Stimulated activated CD4-positive, alpha-beta T cell treated with anti-CD3 and anti-CD28 coated beads, Interleukin-4, amount 100 ng/mL, for 24 hours (primary cell): ENCODE data around the gene WDR11.
"Not testable (repeated sequence)": the region's sequence is repeated elsewhere in the genome, so short reads cannot be mapped to it uniquely, and the experiment has no call there.

Experiments used
- DNase-seq: peaks from one replicate; pipeline ENCODE4 v3.0.0-alpha.2; 2020

The WDR11 gene

GRCh38 chr10:120861178-120861855 is 10.2 kb downstream of the WDR11 start:
- no peak for DNase-seq

- DNase-seq, result no peak
Measured at GRCh38 chr10:120873741-120874140, 22.6 kb downstream of the WDR11 start.

DNA sequence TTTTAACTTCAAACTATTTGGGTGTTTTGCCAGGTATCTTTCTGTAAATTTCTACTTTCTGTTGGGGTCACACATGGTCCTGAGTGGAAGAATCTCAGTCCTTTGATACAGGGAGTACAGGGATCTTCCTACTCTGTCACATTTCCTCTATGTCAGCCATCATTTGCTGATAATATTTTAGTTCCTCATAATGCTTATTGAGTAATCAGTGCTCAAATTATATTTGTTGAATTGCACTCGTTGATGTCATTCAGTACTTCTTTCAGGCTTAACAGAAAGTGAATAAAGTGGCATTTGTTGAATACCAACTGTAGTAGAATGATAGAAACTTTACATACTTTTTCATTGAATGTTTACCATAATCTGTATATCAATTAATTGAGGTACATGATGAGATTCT is 31.9 kb downstream of the WDR11 start:
- no peak for DNase-seq

- DNase-seq, result no peak
Measured at GRCh38 chr10:120887482-120887881, 36.3 kb downstream of the WDR11 start.

DNA sequence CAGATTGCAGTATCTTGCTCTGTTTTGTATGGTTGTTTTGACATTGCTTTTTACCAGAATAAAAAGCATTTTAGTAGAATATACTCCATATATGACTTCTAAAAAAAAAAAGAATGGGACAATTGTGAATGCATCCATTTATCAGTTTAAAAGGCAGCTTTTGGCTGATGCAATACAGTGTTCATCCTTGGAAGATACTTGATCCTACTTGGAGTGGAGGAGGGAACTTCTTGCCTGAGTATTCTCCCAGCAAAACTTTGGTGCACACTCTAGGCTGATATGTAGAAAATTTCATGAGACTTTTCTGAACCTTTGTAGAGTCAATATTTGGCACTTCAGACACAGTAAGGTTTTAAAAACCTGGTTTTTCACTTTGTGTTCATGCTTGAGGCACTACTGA is 40.2 kb downstream of the WDR11 start:
- DNase-seq, result no peak

GRCh38 chr10:120894556-120894955 is 43.4 kb downstream of the WDR11 start:
- no peak for DNase-seq

DNA sequence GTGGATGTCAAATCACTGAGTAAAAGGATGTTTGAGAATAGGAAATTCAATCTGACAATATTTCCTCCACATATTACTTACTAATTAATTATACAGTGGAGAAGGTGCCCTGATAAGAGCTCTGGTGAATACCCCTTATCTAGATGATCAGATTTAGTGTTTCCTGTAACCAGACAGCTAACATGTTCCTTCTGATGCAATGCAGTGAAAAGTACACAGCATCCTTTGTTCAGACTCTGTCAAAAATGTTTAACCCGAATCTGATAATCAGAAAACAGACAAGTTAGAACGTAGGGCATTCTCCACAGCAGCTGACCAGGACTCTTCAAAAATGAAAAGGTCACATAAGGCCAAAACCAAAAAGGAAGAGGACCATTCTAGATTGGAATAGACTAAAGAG is 46.2 kb downstream of the WDR11 start:
- DNase-seq, result no peak

DNA sequence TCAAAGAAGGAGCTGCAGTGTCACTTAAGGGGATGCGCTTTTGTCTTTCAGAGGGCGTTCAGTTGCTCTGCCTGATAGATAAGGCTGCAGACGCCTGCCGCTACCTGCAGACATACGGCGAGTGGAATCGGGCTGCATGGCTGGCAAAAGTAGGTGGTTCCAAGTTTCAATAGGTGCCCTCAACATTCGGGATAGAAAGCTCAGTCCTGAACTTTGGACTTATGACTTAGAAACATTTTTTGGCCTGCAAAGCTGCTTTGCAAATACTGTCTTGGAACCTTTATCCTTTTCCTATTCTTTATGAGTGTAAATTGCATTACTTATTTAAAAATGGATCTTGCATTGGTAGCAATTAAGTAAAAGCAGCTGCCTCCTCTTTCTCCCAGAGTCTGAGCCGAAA is 54.1 kb downstream of the WDR11 start:
- DNase-seq, result no peak

DNA sequence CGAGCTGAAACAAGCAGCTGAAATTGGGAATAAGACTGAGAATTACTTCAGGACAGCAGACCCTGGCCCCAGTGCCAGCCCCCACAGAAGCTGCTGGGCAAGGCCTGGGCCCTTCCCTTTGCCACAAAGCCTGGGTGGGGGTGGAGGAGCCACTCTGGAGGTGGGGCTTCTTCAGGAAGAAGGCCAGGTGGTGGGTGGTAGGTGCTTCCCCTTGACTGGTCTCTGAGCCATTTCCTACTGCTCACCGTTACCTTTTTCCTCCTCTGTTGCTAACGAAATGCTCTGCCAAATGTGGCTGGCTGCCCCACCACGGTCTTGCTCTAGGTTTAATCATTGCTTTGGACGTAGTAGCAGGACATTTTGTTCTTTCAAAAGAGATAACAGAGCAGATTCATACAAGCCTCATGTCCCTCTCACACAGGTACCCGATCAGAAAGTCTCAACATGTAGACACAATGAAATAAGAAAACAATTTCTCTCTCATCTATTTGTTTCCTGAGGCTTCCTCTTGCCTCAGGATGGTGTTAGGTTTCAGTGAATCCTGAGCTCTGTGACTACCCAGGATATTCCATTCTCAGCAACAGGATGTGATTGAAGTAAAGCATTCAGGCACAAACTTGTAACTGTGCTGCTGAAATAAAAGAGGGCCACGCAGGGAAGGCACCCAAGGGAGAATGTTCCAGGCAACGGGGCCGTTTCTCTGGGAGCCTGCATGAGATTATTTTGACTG is 66.5 kb downstream of the WDR11 start:
- DNase-seq, result no peak

DNA sequence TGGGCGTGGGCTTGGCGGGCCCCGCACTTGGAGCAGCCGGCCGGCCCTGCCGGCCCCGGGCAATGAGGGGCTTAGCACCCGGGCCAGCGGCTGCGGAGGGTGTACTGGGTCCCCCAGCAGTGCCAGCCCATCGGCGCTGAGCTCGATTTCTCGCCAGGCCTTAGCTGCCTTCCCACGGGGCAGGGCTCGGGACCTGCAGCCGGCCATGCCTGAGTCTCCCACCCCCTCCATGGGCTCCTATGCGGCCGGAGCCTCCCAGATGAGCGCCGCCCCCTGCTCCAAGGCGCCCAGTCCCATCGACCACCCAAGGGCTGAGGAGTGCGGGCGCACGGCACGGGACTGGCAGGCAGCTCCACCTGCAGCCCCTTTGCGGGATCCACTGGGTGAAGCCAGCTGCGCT is 72.7 kb downstream of the WDR11 start:
- not testable (repeated sequence) for DNase-seq

DNA sequence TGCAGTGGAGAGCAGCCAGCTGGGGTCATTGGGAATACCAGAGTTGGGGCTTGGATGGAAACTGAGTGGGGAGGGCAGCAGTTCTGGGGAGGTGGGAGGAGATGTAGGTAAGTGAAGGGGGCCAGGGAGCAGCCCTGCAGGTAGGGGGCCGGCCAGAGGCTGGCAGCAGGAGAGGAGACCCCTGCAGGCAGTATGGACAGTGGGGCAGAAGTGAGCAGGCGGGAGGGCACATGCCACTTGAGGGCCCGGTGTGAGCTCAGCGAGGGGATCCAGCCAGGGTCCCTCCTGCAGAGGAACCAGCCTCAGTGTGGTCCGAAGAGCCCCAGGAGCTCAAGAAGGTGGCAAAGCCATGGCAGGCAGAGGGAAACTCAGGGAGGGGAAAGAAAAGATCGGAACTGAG is 75.4 kb downstream of the WDR11 start:
- no peak for DNase-seq

DNA sequence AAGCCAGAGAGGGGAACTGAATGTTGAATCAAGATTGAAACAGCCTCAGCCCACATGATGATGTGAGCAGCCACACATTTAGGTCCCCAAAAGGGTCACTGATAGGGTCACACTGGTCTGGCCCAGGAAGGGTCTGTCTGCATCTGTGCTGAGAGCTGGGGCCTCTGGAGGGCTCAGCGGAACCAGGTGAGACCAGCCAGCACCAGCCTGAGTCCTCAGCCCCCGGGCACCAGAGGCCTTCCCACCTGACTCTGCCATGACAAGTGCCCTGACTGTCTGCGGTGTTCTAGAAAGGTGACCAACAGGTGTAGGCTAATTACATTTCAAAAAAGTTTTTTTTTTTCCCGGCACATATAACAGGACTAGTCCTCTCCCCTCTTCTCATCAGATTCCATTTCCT is 76.2 kb downstream of the WDR11 start:
- DNase-seq, result no peak

GRCh38 chr10:120929166-120929565 is 78.0 kb downstream of the WDR11 start:
- no peak for DNase-seq

- DNase-seq, result no peak
Measured at GRCh38 chr10:120931423-120931822, 80.3 kb downstream of the WDR11 start.

GRCh38 chr10:120931999-120932398 is 80.8 kb downstream of the WDR11 start:
- DNase-seq, result no peak

- DNase-seq, result no peak
Measured at GRCh38 chr10:120938822-120939221, 87.7 kb downstream of the WDR11 start.

GRCh38 chr10:120940299-120940900 is 89.2 kb downstream of the WDR11 start:
- no peak for DNase-seq

GRCh38 chr10:120941501-120941900 is 90.3 kb downstream of the WDR11 start:
- DNase-seq, result no peak

DNA sequence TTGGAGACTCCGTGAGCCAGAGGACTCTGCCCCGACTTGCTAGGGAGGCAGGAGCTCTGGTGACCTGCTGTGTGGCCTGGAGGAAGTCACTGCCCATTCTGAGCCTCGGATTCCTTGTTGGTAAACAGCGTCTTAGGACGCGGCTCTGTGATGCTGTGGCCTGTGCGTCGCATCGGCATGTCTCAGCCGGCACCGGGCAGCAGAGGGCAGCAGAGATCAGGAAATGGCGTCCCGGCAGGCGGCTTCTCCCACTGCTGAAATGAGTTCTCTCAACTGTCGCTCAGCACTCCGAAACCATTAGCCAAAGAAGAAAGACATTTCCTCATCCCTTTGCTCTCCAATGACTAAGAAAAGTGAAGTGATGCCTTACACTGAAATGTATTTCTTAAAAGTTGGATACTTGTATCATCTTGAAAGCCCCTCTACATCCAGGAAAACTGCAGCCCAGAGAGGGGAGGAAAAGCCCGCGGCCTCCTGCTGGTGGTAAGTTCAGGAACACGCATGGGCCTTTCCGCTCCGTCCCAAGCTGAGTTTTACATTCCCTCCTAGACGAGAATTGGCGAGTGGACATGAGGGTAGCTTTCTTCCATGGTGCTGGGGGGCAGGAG is 91.7 kb downstream of the WDR11 start:
- DNase-seq, result peak; percentile 80

DNA sequence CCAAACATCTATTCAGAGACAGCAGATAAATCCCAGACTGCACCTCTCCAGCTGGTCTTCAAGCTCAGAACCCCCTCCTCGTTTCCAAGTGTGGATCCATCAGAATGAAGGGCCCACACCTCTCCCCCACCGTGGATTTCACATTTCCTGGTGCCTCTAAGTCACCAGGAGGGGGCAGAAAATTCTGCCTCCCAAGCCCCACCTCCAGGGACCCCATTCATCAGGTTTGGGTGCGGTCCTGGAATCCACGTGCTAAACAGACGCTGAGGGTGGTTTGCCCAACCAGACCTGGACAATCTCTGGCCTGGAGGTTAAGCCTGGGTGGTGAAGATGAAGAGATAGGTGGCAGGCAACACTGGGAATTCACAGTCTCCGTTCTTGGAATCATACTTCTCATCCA is 92.4 kb downstream of the WDR11 start:
- no peak for DNase-seq

DNA sequence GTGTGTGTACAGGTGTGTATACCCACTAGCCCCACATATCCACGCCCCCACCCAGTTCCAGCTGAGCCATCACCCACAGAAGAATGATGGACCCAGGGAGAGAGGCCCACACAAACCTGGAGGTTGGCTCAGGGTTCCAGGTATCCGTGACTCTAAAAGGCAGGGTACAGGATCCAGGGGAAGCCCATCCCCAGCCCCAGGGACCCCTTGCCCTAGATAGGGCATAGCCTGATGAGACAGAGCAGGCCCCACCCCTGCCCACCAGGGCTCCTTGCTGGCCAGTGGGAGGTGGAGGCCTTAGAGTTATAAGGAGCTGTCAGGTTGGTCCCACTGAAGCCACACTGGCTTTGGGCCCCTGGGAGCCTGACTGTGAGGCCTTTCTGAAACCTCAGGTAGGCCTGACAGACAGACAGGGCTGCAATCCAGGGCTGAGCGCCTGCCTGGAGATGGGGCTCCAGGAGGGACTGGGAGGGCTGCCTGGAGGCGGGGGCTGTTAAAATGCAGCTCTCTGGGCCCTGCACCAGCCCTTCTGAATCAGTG is 93.5 kb downstream of the WDR11 start:
- DNase-seq, result no peak

DNA sequence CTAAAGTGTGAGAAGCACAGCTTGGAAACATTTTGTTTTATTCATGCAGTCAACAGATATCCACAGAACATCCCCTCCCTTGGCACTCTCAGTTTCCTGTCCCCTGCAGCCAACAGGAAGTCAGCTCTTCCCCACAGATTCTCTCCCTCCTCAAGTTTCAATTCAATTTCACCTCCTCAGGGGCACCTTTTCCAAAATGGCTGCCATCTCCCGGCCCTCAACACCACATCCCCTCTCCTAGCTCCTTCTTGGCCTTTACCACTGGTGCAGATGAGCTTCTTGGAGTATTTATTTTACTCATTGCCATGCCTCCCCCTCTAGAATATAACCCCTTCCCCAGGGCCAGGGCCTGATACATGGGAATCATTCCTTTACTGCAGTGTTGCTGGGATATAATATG is 94.0 kb downstream of the WDR11 start:
- no peak for DNase-seq

- no peak for DNase-seq
Measured at GRCh38 chr10:120945801-120946302, 94.7 kb downstream of the WDR11 start.
